GM18499 (cell line): ENCODE data around the gene SAMM50.

Experiments used
- ATAC-seq: cut with Tn5 transposase; IDR thresholded peaks from one replicate; pipeline ENCODE4 v1.9.1; 2021; ENCODE audit warnings: moderate number of reproducible peaks; ENCODE audit not compliant: insufficient read depth, unreplicated experiment

The SAMM50 gene

GRCh38 chr22:43955040-43955882, at the start of gene SAMM50:
SAMM50 (plus strand) TSS chr22:43955442; CDS start chr22:43955578, 136 bp downstream.
- peak; percentile 50 for ATAC-seq

- no peak for ATAC-seq
Measured at GRCh38 chr22:43905681-43906080, 49.6 kb upstream of the SAMM50 start.

- ATAC-seq = no peak
Measured at GRCh38 chr22:43909708-43910107, 45.5 kb upstream of the SAMM50 start.

- ATAC-seq = no peak
Measured at GRCh38 chr22:43910178-43910695, 45.0 kb upstream of the SAMM50 start.

GRCh38 chr22:43911351-43911750, 43.9 kb upstream of the SAMM50 start:
- no peak for ATAC-seq

GRCh38 chr22:43917521-43917920, 37.7 kb upstream of the SAMM50 start:
- no peak for ATAC-seq

GRCh38 chr22:43919106-43919973, 35.9 kb upstream of the SAMM50 start:
- ATAC-seq = no peak

- no peak for ATAC-seq
Measured at GRCh38 chr22:43921370-43921769, 33.9 kb upstream of the SAMM50 start.

- no peak for ATAC-seq
Measured at GRCh38 chr22:43922123-43922522, 33.1 kb upstream of the SAMM50 start.

GRCh38 chr22:43923191-43923590, 32.1 kb upstream of the SAMM50 start:
- ATAC-seq = no peak

GRCh38 chr22:43923631-43924464, 31.4 kb upstream of the SAMM50 start, which contains the start of gene PNPLA3:
PNPLA3 (plus strand) TSS chr22:43923805; CDS start chr22:43923912, 107 bp downstream.
- ATAC-seq = no peak

GRCh38 chr22:43924877-43925276, 30.4 kb upstream of the SAMM50 start:
- ATAC-seq = no peak

- ATAC-seq = no peak
Measured at GRCh38 chr22:43925433-43926348, 29.6 kb upstream of the SAMM50 start.

- no peak for ATAC-seq
Measured at GRCh38 chr22:43926349-43926710, 28.9 kb upstream of the SAMM50 start.

- no peak for ATAC-seq
Measured at GRCh38 chr22:43928468-43928867, 26.8 kb upstream of the SAMM50 start.

- no peak for ATAC-seq
Measured at GRCh38 chr22:43928908-43929307, 26.3 kb upstream of the SAMM50 start.

- no peak for ATAC-seq
Measured at GRCh38 chr22:43931771-43932170, 23.5 kb upstream of the SAMM50 start.

- no peak for ATAC-seq
Measured at GRCh38 chr22:43941449-43941848, 13.8 kb upstream of the SAMM50 start.
